Globus pallidus (tissue), 1 donor: Measurements from ENCODE around the gene LRRC27.

Source experiments
- DNase-seq: peaks from one replicate; pipeline ENCODE4 v3.0.0-alpha.2; 2015; ENCODE audit warnings: low spot score

The LRRC27 gene

GRCh38 chr10:132390921-132391675, 59.1 kb downstream of the LRRC27 start:
- no peak for DNase-seq

DNA sequence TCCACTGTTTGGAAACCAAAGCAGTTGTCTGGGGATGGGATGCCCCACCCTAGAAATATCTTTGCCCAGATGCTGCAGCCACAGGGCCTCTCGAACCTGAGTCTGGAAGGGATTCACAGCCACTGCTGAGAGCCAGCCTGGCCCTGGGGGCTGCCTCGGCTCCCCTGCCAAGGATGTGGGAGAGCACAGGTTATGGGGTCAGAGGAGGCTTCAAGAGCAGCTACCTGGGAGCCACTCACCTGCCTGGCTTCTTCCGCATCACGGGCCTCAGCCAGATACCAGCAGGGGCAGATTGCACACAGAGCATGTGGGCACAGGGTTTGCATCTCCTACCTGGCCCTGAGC, 59.7 kb downstream of the LRRC27 start:
- no peak for DNase-seq

DNA sequence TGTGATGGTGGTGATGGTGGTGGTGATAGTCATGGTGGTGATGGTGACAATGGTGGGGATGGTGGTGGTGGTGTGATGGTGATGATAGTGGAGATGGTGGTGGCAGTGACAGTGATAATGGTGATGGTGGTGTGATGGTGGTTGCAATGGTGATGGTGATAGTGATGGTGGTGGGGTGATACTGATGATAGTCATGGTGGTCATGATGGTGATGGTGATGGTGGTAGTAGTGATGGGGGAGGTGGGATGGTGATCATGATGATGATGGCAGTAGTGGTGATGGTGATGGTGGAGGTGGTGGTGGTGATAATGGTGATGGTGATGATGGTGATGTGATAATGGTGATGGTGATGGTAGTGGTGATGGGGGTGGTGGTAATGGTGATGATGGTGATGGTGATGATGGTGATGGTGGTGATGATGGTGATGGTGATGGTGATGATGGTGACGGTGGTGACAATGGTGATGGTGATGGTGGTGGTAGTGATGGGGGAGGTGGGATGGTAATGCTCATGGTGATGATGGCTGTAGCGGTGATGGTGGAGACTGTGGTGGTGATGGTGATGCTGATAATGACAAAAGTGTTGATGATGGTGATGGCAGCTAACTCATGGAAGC, 60.3 kb downstream of the LRRC27 start:
- no peak for DNase-seq

GRCh38 chr10:132392811-132393694, 61.1 kb downstream of the LRRC27 start:
- no peak for DNase-seq

DNA sequence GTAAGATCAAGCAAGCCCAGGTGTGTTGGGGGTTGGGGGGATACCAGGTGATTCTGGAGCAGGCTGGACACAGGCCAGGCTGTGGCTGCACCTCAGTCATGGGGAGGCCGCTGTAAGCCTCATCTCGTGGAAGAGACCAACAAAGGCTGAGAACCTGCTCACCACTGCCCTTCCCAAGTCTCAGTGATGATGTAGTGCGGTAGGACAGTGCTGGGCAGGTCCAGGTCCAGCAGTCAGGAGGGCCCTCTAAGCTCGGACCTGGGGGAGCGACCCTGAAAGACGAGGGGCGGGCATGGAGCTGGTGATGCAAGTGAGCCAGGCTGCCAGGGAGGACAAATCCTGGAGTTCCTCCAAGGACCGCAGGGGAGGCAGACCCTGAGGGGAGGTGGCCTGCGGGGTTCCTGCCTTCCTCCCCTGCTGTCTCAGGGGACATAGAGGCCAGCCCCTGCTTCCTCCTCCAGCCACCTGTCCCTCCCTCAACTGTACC, 61.7 kb downstream of the LRRC27 start:
- DNase-seq, result no peak

- DNase-seq, result no peak
Observed at GRCh38 chr10:132394201-132394811, 62.3 kb downstream of the LRRC27 start.

- DNase-seq, result no peak
Observed at GRCh38 chr10:132394936-132395703, 63.1 kb downstream of the LRRC27 start.

DNA sequence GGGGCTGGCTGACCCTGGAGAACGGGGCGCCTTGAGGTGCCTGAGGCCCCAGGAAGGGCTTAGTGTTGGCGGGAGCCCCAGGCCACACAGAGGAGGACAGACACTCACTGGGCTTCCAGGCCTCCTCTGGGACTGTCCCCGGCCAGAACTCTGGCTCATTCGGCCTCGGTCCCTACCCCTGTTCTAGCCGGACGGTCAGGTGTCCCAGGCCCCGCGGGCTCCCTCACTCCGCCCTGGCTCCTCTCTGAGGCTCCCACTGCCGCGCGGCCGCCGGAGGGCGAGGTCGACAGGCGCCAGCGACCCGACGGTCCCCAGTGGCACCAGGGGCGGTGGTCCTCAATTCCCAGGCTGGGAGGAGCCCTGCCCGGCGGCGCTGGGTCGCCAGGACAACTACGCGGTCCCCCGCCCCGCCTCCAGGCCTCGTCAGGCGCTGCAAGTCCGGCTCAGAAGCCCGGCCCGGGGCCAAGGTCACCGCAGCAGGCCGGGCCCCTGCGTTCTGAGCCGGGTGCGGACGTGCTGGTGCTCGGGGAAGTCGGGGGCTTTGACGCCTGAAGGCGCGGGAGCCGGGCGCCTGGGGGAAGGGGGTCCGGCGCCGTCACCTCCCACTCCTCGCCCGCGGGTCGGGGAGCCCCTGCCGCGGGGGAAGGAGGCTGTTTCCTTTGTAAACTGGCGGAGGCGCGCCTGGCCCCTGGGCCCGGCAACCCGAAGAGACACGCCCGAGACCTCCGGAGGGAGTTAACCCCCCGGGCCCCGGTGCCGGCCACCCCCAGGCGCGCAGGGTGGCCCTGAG, 63.9 kb downstream of the LRRC27 start:
- no peak for DNase-seq

GRCh38 chr10:132396494-132397035, 64.6 kb downstream of the LRRC27 start:
- DNase-seq, result no peak

- DNase-seq, result no peak
Observed at GRCh38 chr10:132397036-132397541, 65.1 kb downstream of the LRRC27 start, which contains the start of gene PWWP2B. Gene PWWP2B, plus strand, starts transcription at chr10:132397200. Its CDS starts 27 bp downstream, at chr10:132397227.

DNA sequence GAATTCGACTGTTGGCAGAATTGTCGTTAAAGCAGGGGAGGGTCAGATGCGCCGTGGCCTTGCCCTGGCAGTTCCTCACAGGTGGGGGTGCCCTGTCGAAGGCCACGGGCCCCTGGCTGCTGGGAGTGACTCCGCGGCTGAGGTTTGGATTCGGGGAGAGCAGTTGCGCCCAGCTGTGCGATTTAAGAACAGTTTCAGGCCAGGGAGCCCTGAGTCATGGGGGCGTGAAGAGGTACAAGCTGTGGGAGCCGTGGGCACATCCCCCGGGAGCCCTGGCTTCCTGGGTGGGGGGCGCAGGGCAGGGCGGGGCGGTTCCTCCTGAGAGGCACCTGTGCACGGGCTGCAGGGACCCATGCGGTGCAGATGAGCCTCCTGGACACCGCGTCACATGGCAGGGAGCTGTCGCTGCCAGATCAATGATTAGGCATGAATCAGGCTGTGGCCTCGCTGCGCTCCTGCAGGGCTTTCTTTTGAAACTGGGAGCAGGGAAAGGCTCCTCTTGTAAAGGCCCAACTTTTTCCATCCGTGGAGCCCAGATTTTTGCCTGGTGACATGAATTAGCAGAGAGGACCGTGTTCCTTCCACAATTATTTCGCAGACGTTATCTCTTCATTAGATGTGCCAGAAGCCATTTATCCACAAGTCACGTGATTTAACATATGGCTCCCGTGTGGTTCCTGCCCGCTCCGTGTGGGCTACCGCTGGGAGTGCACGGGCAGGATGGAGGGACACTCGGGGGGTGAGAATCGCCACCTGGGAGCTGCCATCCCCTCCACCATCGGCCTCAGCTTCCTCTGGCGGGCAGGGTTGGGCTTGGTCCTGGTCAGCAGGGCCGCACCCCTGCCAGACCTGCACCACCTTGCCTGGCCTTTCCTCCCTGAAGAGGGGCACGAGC, 65.9 kb downstream of the LRRC27 start:
- DNase-seq, result no peak

DNA sequence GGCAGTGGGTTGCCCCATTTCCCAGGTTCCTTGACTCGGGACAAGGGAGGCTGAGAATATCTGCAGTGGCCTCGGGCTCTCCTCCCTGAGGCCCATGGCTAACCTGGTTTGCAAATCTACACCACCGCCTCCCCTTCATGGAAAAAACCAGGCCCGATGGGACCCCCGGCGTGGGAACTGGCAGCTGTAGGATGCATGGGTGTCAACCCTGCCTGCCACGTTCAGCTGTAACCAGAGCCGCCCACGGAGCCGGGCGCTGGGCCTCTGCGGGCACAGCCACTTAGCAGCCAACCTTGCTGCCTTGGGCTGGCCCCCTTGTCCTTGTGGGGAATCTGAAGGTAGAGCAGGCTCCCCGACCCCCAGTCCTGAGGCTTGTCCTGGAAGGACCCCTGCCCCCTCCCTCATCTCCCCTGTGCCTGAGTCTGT, 66.6 kb downstream of the LRRC27 start:
- DNase-seq, result no peak

DNA sequence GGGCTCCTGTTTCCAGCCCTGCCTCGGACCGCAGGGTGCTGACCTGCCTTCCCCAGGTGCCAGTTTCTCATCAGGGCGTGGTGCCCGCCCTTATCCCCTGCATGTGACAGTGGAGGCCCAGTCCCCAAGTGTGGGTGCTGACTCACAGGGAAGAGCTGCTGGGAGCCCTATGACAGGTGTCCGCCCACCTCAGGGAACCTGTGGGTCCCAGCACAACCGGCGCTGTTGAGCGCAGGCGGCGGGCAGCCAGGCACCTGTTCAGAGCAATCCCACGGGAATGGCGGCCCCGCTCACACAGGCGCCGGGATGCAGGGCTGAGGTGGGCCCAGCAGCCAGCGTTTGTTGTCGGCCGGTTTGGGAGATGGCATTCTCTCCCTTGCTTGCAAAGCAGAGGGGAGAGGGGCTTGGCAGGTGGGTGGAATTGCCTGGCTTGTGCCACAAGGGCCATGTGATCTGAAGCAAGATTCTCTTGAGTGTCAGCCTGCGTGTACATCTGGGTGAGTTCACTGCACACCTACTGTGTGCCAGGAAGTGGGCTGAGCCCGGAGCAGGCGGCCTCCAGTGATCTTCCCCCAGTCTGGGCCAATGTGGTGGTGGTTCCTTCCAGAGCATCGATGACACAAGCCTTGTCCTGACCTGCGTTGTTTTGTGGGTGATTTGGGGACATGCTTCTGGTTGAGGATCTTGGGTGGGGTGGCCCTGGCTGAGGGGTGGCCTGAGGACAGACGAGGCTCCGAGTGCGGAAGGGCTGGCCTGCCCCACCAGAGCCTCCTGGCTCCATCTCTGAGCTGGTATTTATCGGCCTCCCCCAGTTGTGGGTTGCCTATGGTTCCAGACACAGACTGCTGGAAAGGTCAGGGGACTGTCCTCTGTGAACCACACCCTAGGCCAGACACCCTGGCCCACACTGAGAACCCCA, 67.4 kb downstream of the LRRC27 start:
- DNase-seq, result no peak

DNA sequence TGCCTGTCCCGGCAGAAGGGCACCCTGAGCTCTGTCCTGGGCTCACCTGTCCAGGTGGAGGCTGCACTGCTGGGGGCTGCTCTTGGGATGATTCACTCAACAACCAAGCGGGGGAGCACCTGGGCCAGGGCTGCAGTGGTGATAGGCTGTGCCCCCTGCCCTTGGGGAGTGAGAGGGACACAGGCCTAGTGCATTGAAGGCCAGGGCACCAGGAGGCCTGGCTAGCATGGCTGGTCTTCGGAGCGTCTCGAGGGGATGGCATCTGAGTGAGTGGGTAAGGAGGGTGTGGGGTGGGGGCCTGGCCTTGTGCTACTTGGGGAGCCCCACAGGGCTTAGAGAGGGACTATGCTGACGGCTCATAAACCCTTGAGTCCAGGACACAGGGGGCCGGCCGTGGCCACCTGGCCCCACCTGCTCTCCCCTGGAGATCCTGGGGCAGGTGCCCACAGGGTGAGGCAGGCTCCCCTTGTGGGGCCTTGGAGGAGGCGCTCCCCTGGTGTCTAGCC, 68.1 kb downstream of the LRRC27 start:
- DNase-seq, result no peak

DNA sequence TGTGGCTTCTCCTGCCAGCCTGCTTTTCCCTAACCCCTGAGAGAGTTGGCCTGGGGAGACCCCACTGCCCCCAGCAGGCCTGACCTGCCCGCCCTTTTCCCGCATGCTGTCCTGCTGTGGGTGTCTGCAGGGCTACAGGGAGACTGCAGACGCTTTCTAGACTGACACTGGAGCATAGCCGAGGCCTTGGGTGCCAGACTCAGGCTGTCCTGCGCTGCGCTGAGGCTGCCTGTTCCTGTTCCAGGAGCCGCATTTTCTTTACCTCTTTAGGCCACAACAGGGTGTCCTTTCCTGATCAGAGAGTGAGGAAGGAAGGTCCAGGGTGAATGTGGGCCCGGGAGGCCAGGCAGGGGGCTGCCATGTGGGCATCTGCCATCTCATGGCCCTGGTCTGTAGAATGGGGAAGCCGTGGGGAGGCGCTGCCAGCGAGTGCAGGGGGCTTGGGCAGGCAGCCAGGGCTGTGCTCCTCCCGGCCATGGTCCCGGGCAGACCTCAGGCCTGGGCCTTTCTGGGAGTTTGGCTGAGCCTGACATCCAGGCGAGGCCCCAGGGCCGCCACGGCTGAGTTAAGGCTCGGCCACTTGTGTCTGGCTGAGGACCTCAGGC, 68.7 kb downstream of the LRRC27 start:
- no peak for DNase-seq

DNA sequence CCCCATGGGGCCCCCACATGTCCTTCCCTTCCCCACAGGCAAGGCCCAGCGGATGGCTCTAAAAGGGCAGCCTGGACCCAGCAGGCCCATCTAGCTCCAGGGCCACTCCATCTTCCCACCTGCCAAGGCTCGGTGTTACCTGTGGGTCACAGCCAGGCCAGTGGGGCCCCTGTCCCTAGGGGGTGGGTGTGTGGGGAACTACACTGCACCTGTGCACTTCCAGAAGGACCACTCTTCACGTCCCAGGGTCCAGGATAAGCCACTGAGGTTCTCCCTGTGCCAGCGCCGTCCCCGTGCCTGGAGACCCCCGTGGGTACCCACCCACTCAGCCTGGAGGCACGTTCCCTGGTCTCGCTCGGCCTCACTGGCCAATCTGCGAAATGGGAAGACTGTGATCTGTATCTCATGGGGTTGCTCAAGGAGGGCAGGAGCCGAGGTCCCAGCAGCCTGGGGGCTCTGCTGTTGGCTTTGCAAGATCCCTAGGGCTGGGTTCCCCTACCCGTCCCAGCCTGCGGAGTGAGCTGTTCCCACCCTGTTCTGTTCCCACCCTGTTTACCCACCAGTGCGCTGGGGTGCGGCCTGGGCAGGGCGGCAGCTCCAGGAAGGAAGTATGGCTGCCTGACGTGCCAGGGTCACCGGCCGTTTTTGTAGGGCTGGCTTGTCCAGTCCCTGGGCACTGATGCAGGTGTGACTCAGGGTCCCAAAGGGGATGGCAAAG, 69.6 kb downstream of the LRRC27 start:
- no peak for DNase-seq
